Left lobe of liver (tissue), 2 donors: ENCODE measurements around the gene NXN. TPM values are rescaled to one million over a fixed set of nuclear protein-coding genes. Genes with fewer than 3 reads are reported as not detected.
"Not testable (repeated sequence)": the region's sequence is repeated elsewhere in the genome, so short reads cannot be mapped to it uniquely, and the experiment has no call there.

Experiments
- ATAC-seq: fragments of 200-7000 bp; cut with Tn5 transposase; one replicate; pipeline ENCODE4 v1.9.1; 2020; ENCODE audit warnings: mild to moderate bottlenecking, moderate library complexity
- DNase-seq: peaks from one replicate; pipeline ENCODE4 v3.0.0-alpha.2; 2020; ENCODE audit warnings: low spot score
- total RNA-seq: library from RNA; stranded (reverse); gene quantifications from one replicate; pipeline ENCODE4 v1.2.1, GENCODE V29; 2021
- donor health status: DM: no; HTN: no; CAD: no; lungs with moderate emphysema.
- donor health status: DM: no; HTN: yes; CAD: no.

Gene NXN
- total RNA-seq, 1 donor from 2014 or later = 8.1 TPM

- ATAC-seq (no peak), DNase-seq (no peak)
Measured at GRCh38 chr17:981292-981658, 1.7 kb upstream of the NXN start.

- DNase-seq (peak; percentile 79), ATAC-seq (peak; percentile 70)
Measured at GRCh38 chr17:980406-981291, 1.1 kb upstream of the NXN start.

- no peak for DNase-seq
Measured at GRCh38 chr17:979212-979538, 401 bp downstream of the NXN start.

GRCh38 chr17:978103-979093 is 1.2 kb downstream of the NXN start:
- DNase-seq = peak; percentile 49
- no peak for ATAC-seq

More at GRCh38 chr17:979212-979538, 401 bp downstream of the NXN start:
- ATAC-seq = peak; percentile 35

- ATAC-seq (no peak), DNase-seq (no peak)
Measured at GRCh38 chr17:977166-977565, 2.4 kb downstream of the NXN start.

GRCh38 chr17:976312-976711 is 3.3 kb downstream of the NXN start:
- no peak for DNase-seq
- no peak for ATAC-seq

GRCh38 chr17:975371-975915 is 4.1 kb downstream of the NXN start:
- DNase-seq = no peak
- no peak for ATAC-seq

DNA sequence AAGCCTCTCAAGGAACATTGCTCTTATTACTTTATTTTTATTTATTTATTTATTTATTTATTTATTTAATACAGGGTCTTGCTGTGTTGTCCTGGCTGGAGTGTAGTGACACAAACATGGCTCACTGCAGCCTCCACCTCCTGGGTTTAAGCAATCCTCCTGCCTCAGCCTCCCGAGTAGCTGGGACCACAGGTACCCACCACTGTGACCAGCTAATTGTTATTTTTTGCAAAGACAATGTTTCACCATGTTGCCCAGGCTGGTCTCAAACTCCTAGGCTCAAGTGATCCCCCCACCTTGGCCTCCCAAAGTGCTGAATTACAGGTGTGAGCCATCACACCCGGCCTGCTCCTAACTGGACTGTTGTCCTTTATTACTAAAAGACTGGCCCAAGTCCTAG is 4.8 kb downstream of the NXN start:
- not testable (repeated sequence) for DNase-seq, ATAC-seq

- no peak for DNase-seq
- ATAC-seq = no peak
Measured at GRCh38 chr17:973053-973452, 6.5 kb downstream of the NXN start.

GRCh38 chr17:971861-972260 is 7.7 kb downstream of the NXN start:
- not testable (repeated sequence) for DNase-seq, ATAC-seq

GRCh38 chr17:970364-970763 is 9.2 kb downstream of the NXN start:
- ATAC-seq = no peak
- no peak for DNase-seq

DNA sequence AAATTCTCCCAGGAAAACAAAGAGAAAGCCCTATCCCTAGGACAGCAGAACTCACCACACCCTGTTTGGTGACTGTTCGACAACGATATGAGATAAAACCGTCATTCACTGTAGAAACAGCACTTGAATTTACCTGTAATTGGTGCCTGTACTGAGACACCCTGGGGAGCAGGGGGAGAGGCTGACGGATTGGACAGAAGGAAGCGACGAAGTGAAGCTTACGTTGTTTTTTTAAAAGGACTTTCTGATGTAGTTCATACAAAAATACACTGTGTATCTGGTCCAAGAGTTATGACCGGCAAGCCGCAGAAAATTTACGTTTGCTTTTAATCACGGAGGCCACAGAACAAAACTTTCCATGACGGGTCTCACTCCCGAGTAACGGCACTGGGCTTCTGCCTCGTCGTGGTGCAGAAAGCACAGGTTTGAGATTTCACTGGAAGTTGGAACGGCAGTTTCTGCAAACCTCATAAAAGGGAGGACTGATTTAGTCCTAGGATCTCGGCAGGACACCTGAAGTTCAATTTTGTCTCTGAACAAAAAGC is 9.7 kb downstream of the NXN start:
- no peak for ATAC-seq
- DNase-seq = no peak

DNA sequence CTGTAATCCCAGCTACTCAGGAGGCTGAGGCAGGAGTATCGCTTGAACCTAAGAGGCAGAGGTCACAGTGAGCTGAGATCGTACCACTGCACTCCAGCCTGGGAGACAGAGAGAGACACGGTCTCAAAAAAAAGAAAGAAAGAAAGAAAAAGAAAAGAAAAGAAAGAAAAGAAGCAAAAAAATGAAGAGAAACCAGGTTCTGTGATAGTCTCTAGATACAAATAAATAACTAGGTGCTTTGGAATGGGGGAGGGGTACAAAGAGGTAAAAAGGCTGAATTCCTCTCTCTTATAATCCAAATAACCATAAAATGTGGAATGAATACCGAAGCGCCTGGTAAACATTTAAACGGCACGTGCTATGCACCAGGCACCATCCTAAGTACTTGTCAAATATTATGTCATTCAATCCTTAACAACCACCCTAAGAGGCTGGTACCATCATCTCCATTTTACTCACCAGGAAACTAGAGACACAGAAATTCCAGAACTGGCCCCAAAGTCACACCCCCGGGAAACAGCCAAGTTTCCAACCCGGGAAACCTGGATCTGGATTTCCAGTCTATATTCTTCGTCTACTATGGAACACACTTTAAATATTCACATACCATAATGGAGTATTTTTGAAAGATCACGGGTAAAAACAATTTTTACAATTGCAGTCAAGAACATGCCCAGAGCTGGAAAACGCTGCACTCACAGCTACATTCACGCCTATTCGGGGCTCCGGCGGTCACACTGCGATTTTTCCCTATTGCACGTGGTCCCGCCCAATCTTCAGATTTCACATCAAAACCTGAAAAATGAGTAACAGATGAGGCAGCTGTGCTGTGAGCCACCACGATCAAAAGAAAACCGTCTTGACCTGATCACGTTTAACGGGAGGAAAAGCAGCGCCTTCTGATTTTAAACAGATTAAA is 10.5 kb downstream of the NXN start:
- DNase-seq (no peak), ATAC-seq (no peak)

GRCh38 chr17:967122-967521 is 12.5 kb downstream of the NXN start:
- DNase-seq = no peak
- ATAC-seq = no peak

DNA sequence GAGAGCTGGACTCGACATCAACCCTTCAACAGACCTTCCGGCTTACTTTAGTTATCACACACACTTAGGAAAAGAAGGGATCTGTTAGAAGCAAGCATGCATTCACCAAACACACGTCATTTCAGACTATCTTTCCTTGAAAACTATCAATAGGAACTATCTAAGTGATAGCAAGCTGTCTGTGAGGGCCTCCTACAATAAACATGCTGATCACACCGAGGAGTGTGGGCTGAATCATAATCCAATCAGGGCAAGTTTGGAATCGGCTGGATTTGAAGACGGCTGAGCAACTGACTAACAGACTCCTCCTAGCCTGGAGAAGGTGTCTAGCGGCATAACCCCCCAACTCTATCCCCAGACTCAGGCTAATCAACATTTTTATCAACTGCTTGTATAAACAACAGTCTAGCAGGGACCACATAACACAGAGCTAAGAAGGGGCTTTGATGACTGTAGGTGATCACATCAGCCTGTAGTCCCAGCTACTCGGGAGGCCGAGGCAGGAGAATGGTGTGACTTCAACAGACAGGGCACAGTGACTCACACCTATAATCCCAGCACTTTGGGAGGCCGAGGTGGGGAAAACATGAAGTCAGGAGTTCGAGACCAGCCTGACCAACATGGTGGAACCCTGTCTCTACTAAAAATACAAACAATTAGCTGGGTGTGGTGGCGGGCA is 14.1 kb downstream of the NXN start:
- DNase-seq (no peak), ATAC-seq (no peak)

DNA sequence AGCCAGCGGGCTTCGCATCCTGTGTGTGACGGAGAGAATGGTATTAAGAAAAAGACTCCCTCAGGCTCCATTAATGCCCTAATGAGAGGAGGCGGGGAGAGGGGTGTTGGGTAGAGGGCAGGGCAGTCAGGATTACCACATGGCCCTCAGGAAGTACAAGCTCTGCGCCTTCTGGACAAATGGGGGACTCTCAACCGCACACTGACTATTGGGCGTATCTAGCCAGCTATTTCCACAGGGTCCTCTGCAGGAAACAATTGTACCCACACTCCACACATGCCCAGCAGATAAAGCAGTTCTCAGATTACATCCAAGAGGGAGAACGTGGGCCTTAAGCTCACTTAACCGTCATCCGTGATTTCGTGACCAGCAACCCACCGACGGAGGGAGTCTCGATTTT is 14.7 kb downstream of the NXN start:
- no peak for DNase-seq
- no peak for ATAC-seq

DNA sequence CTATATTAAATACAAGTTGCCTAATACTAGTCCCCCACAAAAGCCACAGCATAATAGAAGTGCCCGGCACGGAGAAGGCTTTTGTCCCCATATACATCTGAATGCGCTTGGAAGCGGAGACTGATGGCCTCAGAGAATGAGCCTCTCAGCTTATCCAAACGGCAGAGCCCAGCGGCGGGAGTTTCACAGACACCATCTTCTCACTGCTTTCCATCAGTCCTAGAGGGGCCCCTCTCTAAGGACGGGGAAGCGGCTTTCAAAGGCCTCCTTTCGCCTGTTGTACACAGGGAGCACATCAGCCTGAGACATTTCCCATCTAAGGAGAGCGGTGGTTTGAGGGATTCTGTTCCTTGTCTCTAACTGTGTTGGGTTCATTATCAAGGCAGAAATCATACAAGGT is 16.9 kb downstream of the NXN start:
- DNase-seq (no peak), ATAC-seq (no peak)

DNA sequence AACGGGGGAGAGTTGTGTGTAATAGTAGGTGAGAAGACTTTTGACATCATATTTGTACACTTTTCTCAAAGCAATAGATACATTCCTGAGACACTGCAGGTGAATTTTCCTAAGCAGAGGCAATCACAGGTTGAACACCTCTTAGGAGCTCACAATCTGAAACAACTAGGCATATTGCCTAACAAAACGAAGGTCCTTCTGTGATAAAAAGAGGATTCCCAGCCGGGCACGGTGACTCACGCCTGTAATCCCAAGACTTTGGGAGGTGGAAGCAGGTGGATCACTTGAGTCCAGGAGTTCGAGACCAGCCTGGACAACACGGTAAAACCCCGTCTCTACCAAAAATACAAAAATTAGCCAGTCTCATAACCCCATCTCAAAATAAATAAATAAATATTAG is 17.4 kb downstream of the NXN start:
- DNase-seq = no peak

DNA sequence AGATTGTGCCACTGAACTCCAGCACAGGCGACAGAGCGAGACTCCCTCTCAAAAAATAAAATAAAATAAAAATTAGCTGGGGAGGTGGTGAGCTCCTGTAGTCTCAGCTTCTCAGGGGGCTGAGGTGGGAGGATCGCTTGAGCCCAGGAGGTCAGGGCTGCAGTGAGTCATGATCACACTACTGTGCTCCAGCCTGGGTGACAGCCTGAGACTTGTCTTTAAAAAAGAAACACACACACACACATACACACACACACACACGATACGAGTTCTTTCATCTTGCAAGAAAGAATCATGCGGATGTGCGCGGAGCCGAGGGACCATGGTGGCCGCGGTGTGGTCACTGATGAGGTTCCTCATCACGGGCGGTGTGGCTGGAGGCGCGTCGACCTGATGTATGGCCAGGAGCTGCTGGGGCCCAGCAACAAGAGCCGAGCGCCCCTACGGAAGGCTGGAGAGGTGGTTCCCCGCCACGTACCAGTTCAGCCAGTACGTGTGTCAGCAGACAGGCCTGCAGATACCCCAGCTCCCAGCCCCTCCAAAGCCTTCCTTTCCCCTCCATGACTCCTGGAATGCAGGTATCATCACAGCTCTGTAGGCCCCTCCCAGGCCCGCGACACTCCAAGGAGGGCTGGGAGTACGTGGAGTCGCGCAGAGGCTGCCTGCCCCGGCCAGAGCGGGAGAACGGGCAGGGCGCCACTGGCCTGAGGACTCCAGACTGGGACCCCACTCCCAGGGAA is 20.7 kb downstream of the NXN start:
- DNase-seq (no peak), ATAC-seq (no peak)

More for the DNA sequence above, 17.4 kb downstream of the NXN start:
- ATAC-seq = no peak
